ENCODE measurements around the gene KRI1.

KRI1 gene

GRCh38 chr19:10508707-10509106 lies 57.1 kb downstream of the KRI1 start:
- H3K9me2 ChIP-seq (replicated peaks; ENCODE audit: low read depth, low read length): no peaks in the 10 kb centered on the region
- no peaks in the 10 kb centered on the region for H3F3A ChIP-seq (ENCODE audit: low read depth)
- no peaks in the 10 kb centered on the region for H3K9me3 ChIP-seq (ENCODE audit: insufficient read depth, low read depth, low read length)
- H3K4me1 ChIP-seq (ENCODE audit: insufficient read depth, low read length, poor library complexity, severe bottlenecking): peaks cover 13% of the 10 kb centered on the region
- peaks cover 7% of the 10 kb centered on the region for H3K79me2 ChIP-seq (ENCODE audit: insufficient read depth, low read length)
- H3K4me3 ChIP-seq (ENCODE audit: low read length, poor library complexity, severe bottlenecking): no peak overlapping the region
- no peaks in the 10 kb centered on the region for H3K36me3 ChIP-seq (ENCODE audit: insufficient read depth, low read length)
- no peak overlapping the region for H3K4me2 ChIP-seq (ENCODE audit: low read depth, low read length, poor library complexity, severe bottlenecking)
- no peaks in the 10 kb centered on the region for H3K27me3 ChIP-seq (ENCODE audit: insufficient read depth, low read length, poor library complexity, severe bottlenecking)
- TF ChIP-seq EZH2phosphoT487 (IDR thresholded peaks at IDR 0.05; ENCODE audit: borderline replicate concordance) (no peak), CTCF (conservative IDR thresholded peaks at IDR 0.05; ENCODE audit: low read length) (no peak)
- no peaks in the 10 kb centered on the region for H4K20me1 ChIP-seq (ENCODE audit: insufficient read depth, low read length, poor library complexity, severe bottlenecking)
- H3K9ac ChIP-seq (ENCODE audit: low read depth, low read length, poor library complexity, severe bottlenecking): no peak overlapping the region
- no peak overlapping the region for H2AFZ ChIP-seq (ENCODE audit: low read length)

GRCh38 chr19:10508036-10508435 lies 57.8 kb downstream of the KRI1 start:
- H3K9me2 ChIP-seq (replicated peaks; ENCODE audit: low read depth, low read length): no peaks in the 10 kb centered on the region
- no peak overlapping the region for H2AFZ ChIP-seq (ENCODE audit: low read length)
- peaks cover 5% of the 10 kb centered on the region for H3K27me3 ChIP-seq (ENCODE audit: insufficient read depth, low read length, poor library complexity, severe bottlenecking)
- no peaks in the 10 kb centered on the region for H3F3A ChIP-seq (ENCODE audit: low read depth)
- H3K4me1 ChIP-seq (ENCODE audit: insufficient read depth, low read length, poor library complexity, severe bottlenecking): peaks cover 19% of the 10 kb centered on the region
- H3K9me3 ChIP-seq (ENCODE audit: insufficient read depth, low read depth, low read length): no peaks in the 10 kb centered on the region
- H3K9ac ChIP-seq (ENCODE audit: low read depth, low read length, poor library complexity, severe bottlenecking): no peak overlapping the region
- no peak overlapping the region for H3K4me2 ChIP-seq (ENCODE audit: low read depth, low read length, poor library complexity, severe bottlenecking)
- TF ChIP-seq CTCF (conservative IDR thresholded peaks at IDR 0.05; ENCODE audit: low read length) (no peak), EZH2phosphoT487 (IDR thresholded peaks at IDR 0.05; ENCODE audit: borderline replicate concordance) (no peak)
- H3K36me3 ChIP-seq (ENCODE audit: insufficient read depth, low read length): no peaks in the 10 kb centered on the region
- no peaks in the 10 kb centered on the region for H4K20me1 ChIP-seq (ENCODE audit: insufficient read depth, low read length, poor library complexity, severe bottlenecking)
- H3K4me3 ChIP-seq (ENCODE audit: low read length, poor library complexity, severe bottlenecking): no peak overlapping the region
- H3K79me2 ChIP-seq (ENCODE audit: insufficient read depth, low read length): peaks cover 14% of the 10 kb centered on the region

GRCh38 chr19:10505583-10506229 lies 60.1 kb downstream of the KRI1 start:
- TF ChIP-seq CTCF (conservative IDR thresholded peaks at IDR 0.05; ENCODE audit: low read length): peak; percentile 82
- TF ChIP-seq EZH2phosphoT487 (IDR thresholded peaks at IDR 0.05; ENCODE audit: borderline replicate concordance): no peak
- peaks cover 6% of the 10 kb centered on the region for H3K27me3 ChIP-seq (ENCODE audit: insufficient read depth, low read length, poor library complexity, severe bottlenecking)
- no peak overlapping the region for H3K4me2 ChIP-seq (ENCODE audit: low read depth, low read length, poor library complexity, severe bottlenecking)
- H3K79me2 ChIP-seq (ENCODE audit: insufficient read depth, low read length): peaks cover 32% of the 10 kb centered on the region
- no peaks in the 10 kb centered on the region for H3K36me3 ChIP-seq (ENCODE audit: insufficient read depth, low read length)
- H3K9ac ChIP-seq (ENCODE audit: low read depth, low read length, poor library complexity, severe bottlenecking): no peak overlapping the region
- peaks cover 6% of the 10 kb centered on the region for H4K20me1 ChIP-seq (ENCODE audit: insufficient read depth, low read length, poor library complexity, severe bottlenecking)
- H3K9me3 ChIP-seq (ENCODE audit: insufficient read depth, low read depth, low read length): no peaks in the 10 kb centered on the region
- H3F3A ChIP-seq (ENCODE audit: low read depth): no peaks in the 10 kb centered on the region
- no peak overlapping the region for H3K4me3 ChIP-seq (ENCODE audit: low read length, poor library complexity, severe bottlenecking)
- H3K4me1 ChIP-seq (ENCODE audit: insufficient read depth, low read length, poor library complexity, severe bottlenecking): peaks cover 29% of the 10 kb centered on the region
- H2AFZ ChIP-seq (ENCODE audit: low read length): no peak overlapping the region
- no peaks in the 10 kb centered on the region for H3K9me2 ChIP-seq (replicated peaks; ENCODE audit: low read depth, low read length)
